SK-N-SH treated with all-trans-retinoic acid at 6 μM for 48 hours (cell line): ENCODE measurements around the gene MAP3K6.

Source experiments
- ATAC-seq: fragments of 200-7000 bp; cut with Tn5 transposase; 3 replicates; pipeline ENCODE4 v1.9.1; 2020; ENCODE audit warnings: mild to moderate bottlenecking, moderate library complexity
- ARNTL ChIP-seq: fragments of 450-650 bp; formaldehyde crosslinking; IDR thresholded peaks from 2 replicates; pipeline ENCODE4 v1.5.0; 2020; ENCODE audit warnings: low read depth, mild to moderate bottlenecking, moderate library complexity, borderline replicate concordance
- BACH2 ChIP-seq: fragments of 250-450 bp; sonication (Bioruptor Pico); IDR thresholded peaks from 2 replicates; pipeline ENCODE4 v1.9.0; 2021; ENCODE audit warnings: mild to moderate bottlenecking, borderline replicate concordance
- CSDC2 ChIP-seq: fragments of 250-450 bp; sonication (Bioruptor Pico); IDR thresholded peaks from 2 replicates; pipeline ENCODE4 v1.5.0; 2020; ENCODE audit warnings: mild to moderate bottlenecking, moderate library complexity
- ESRRG ChIP-seq: fragments of 250-450 bp; sonication (Bioruptor Pico); IDR thresholded peaks from 2 replicates; pipeline ENCODE4 v1.6.1; 2021; ENCODE audit warnings: mild to moderate bottlenecking
- GLIS3 ChIP-seq: fragments of 250-450 bp; sonication (Bioruptor Pico); IDR thresholded peaks from 2 replicates; pipeline ENCODE4 v1.5.0; 2020; ENCODE audit warnings: mild to moderate bottlenecking, moderate library complexity
- ISL1 ChIP-seq: fragments of 250-450 bp; sonication (Bioruptor Pico); IDR thresholded peaks from 2 replicates; pipeline ENCODE4 v2.1.2; 2022; ENCODE audit warnings: mild to moderate bottlenecking, moderate library complexity
- OSR1 ChIP-seq: fragments of 250-450 bp; sonication (Bioruptor Pico); IDR thresholded peaks from 2 replicates; pipeline ENCODE4 v1.8.0; 2022; ENCODE audit warnings: moderate library complexity, mild to moderate bottlenecking, inconsistent platforms
- POU6F1 ChIP-seq: fragments of 250-450 bp; sonication (Bioruptor Pico); IDR thresholded peaks from 2 replicates; pipeline ENCODE4 v1.8.0; 2021; ENCODE audit warnings: low read depth, mild to moderate bottlenecking, moderate library complexity, borderline replicate concordance
- PPARA ChIP-seq: fragments of 250-450 bp; sonication (Bioruptor Pico); IDR thresholded peaks from 2 replicates; pipeline ENCODE4 v1.5.0; 2020; ENCODE audit warnings: mild to moderate bottlenecking, borderline replicate concordance
- RARB ChIP-seq: fragments of 250-450 bp; sonication (Bioruptor Pico); IDR thresholded peaks from 2 replicates; pipeline ENCODE4 v1.8.0; 2021; ENCODE audit warnings: mild to moderate bottlenecking, moderate library complexity
- SNAI2 ChIP-seq: fragments of 250-450 bp; sonication (Bioruptor Pico); IDR thresholded peaks from 2 replicates; pipeline ENCODE4 v1.5.0; 2020; ENCODE audit warnings: mild to moderate bottlenecking, moderate library complexity
- TCF4 ChIP-seq: fragments of 250-450 bp; sonication (Bioruptor Pico); IDR thresholded peaks from 2 replicates; pipeline ENCODE4 v1.8.0; 2021; ENCODE audit warnings: mild to moderate bottlenecking, moderate library complexity, borderline replicate concordance
- TOX ChIP-seq: fragments of 250-450 bp; sonication (Bioruptor Pico); IDR thresholded peaks from 2 replicates; pipeline ENCODE4 v1.8.0; 2021; ENCODE audit warnings: mild to moderate bottlenecking, moderate library complexity, borderline replicate concordance
- ZFP3 ChIP-seq: fragments of 250-450 bp; sonication (Bioruptor Pico); IDR thresholded peaks from 2 replicates; pipeline ENCODE4 v1.5.0; 2020; ENCODE audit warnings: mild to moderate bottlenecking, moderate library complexity
- ZFP30 ChIP-seq: fragments of 450-650 bp; formaldehyde crosslinking; IDR thresholded peaks from 2 replicates; pipeline ENCODE4 v1.5.0; 2022; ENCODE audit warnings: mild to moderate bottlenecking, moderate library complexity
- ZNF565 ChIP-seq: fragments of 450-650 bp; formaldehyde crosslinking; conservative IDR thresholded peaks from 2 replicates; pipeline ENCODE4 v1.5.0; 2020; ENCODE audit warnings: low read depth, mild to moderate bottlenecking, moderate library complexity
- ZNF70 ChIP-seq: fragments of 450-650 bp; formaldehyde crosslinking; IDR thresholded peaks from 2 replicates; pipeline ENCODE4 v1.5.0; 2020; ENCODE audit warnings: mild to moderate bottlenecking, moderate library complexity
- ZNF8 ChIP-seq: fragments of 450-650 bp; formaldehyde crosslinking; IDR thresholded peaks from 2 replicates; pipeline ENCODE4 v1.5.0; 2020; ENCODE audit warnings: mild to moderate bottlenecking, moderate library complexity
- TF ChIP-seq, protein P1 (sequence below): fragments of 250-450 bp; sonication (Bioruptor Pico); IDR thresholded peaks from 2 replicates; pipeline ENCODE4 v1.8.0; 2020; ENCODE audit warnings: mild to moderate bottlenecking, moderate library complexity, borderline replicate concordance
- TF ChIP-seq, protein P2 (sequence below): fragments of 250-450 bp; sonication (Bioruptor Pico); IDR thresholded peaks from 2 replicates; pipeline ENCODE4 v1.5.0; 2020; ENCODE audit warnings: mild to moderate bottlenecking, moderate library complexity
- TF ChIP-seq, protein P3 (sequence below): fragments of 250-450 bp; sonication (Bioruptor Pico); IDR thresholded peaks from 2 replicates; pipeline ENCODE4 v1.5.1; 2020; ENCODE audit warnings: low read depth, mild to moderate bottlenecking, moderate library complexity
- TF ChIP-seq, protein P4 (sequence below): fragments of 250-450 bp; sonication (Bioruptor Pico); IDR thresholded peaks from 2 replicates; pipeline ENCODE4 v1.5.1; 2021; ENCODE audit warnings: mild to moderate bottlenecking, moderate library complexity

Gene MAP3K6

DNA sequence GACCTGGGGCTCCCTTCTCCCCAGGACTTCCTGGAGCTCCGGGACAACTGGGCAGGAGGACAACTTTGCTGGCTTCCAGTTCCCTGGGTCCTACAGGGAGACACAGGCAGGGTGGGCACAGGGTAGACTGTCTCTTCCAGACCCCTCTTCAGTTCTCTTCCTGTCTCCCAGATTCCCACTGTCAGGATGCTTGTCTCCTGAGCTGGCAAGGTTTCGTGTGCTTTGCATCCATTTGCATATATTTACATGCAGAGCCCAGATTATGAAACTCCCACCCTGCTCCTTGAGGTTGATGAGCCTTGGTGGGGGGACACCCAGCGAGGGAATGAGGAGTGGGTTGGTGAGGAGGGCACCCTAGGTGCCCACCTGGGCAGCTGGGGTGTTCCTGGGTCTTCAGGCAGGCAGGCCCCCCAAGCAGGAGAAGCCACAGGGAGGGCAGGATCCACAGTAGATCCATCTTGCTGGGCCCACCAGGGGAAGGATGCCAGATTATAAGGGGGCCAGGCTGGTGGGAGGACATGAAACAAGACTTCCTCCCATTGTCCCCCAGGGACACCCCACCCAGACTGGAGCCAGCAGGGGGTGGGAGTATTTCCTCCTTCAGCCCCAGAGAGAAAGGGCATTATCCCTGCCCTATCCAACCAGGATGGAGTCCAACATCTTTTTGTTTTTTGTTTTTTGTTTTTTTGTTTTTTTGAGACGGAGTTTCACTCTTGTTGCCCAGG, 7.8 kb upstream of the MAP3K6 start, which contains the start of gene FCN3:
Gene FCN3, minus strand, starts transcription at position 463 of the 725 bp plus-strand sequence. Its CDS starts 6 bp downstream, at position 457.
- no peak for ATAC-seq
- TF ChIP-seq ISL1 (CRISPR knock-in tag) (no peak), ZFP3 (no peak), GLIS3 (no peak), TOX (CRISPR knock-in tag) (no peak), SNAI2 (CRISPR knock-in tag) (no peak), ZNF70 (CRISPR knock-in tag) (no peak), ARNTL (CRISPR knock-in tag) (no peak), POU6F1 (no peak), BACH2 (CRISPR knock-in tag) (no peak), RARB (CRISPR knock-in tag) (no peak), PPARA (CRISPR knock-in tag) (no peak), TCF4 (no peak), ZNF565 (no peak), ESRRG (CRISPR knock-in tag) (no peak), ZFP30 (CRISPR knock-in tag) (no peak)
- TF ChIP-seq, protein P1, sequence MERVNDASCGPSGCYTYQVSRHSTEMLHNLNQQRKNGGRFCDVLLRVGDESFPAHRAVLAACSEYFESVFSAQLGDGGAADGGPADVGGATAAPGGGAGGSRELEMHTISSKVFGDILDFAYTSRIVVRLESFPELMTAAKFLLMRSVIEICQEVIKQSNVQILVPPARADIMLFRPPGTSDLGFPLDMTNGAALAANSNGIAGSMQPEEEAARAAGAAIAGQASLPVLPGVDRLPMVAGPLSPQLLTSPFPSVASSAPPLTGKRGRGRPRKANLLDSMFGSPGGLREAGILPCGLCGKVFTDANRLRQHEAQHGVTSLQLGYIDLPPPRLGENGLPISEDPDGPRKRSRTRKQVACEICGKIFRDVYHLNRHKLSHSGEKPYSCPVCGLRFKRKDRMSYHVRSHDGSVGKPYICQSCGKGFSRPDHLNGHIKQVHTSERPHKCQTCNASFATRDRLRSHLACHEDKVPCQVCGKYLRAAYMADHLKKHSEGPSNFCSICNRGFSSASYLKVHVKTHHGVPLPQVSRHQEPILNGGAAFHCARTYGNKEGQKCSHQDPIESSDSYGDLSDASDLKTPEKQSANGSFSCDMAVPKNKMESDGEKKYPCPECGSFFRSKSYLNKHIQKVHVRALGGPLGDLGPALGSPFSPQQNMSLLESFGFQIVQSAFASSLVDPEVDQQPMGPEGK = no peak
- TF ChIP-seq, protein P2, sequence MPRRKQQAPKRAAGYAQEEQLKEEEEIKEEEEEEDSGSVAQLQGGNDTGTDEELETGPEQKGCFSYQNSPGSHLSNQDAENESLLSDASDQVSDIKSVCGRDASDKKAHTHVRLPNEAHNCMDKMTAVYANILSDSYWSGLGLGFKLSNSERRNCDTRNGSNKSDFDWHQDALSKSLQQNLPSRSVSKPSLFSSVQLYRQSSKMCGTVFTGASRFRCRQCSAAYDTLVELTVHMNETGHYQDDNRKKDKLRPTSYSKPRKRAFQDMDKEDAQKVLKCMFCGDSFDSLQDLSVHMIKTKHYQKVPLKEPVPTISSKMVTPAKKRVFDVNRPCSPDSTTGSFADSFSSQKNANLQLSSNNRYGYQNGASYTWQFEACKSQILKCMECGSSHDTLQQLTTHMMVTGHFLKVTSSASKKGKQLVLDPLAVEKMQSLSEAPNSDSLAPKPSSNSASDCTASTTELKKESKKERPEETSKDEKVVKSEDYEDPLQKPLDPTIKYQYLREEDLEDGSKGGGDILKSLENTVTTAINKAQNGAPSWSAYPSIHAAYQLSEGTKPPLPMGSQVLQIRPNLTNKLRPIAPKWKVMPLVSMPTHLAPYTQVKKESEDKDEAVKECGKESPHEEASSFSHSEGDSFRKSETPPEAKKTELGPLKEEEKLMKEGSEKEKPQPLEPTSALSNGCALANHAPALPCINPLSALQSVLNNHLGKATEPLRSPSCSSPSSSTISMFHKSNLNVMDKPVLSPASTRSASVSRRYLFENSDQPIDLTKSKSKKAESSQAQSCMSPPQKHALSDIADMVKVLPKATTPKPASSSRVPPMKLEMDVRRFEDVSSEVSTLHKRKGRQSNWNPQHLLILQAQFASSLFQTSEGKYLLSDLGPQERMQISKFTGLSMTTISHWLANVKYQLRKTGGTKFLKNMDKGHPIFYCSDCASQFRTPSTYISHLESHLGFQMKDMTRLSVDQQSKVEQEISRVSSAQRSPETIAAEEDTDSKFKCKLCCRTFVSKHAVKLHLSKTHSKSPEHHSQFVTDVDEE = no peak
- TF ChIP-seq, protein P3, sequence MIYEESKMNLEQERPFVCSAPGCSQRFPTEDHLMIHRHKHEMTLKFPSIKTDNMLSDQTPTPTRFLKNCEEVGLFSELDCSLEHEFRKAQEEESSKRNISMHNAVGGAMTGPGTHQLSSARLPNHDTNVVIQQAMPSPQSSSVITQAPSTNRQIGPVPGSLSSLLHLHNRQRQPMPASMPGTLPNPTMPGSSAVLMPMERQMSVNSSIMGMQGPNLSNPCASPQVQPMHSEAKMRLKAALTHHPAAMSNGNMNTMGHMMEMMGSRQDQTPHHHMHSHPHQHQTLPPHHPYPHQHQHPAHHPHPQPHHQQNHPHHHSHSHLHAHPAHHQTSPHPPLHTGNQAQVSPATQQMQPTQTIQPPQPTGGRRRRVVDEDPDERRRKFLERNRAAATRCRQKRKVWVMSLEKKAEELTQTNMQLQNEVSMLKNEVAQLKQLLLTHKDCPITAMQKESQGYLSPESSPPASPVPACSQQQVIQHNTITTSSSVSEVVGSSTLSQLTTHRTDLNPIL (CRISPR knock-in tag) = no peak

DNA sequence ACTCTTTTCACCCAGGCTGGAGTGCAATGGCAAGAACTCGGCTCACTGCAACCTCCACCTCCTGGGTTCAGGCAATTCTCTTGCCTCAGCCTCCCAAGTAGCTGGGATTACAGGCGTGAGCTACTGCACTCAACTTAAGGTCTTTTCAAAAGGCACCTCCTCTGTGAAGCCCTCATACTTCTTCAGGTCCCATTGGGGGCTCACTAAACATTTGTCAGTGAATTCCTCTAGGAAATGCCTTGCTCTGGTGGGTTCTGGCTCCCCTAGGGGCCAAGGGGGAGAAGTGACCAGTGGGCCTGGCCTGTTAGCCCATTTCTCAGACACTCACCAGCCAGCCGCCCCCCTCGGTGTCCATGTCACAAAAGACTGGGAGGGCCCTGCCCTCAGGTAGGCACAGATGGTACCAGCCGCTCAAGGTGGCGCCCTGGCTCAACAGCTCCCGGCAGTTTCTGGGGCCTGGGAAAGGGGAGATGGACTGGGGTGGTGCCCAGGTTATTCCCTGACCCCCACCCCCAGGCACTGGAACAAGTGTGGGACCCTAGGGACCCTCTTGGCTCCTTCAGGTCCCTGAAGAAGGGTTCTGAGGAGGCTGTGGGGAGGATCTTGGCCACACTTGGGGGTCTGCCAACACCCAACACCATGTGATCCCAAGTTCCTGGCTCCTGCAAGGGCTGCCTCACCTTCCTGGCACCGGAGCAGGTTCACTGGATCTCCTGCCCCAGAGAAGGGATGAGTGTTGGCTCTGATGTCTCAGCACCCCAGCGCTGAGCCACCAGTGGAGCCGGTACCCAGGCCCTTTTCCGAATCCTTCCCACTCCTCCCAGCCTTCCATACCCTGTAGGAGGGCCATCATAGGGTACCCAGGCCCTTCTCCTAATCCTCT, 6.3 kb upstream of the MAP3K6 start:
- peak; percentile 75 for ATAC-seq
- TF ChIP-seq ARNTL (CRISPR knock-in tag) (no peak), RARB (CRISPR knock-in tag) (no peak), ZNF565 (no peak), ESRRG (CRISPR knock-in tag) (no peak), ZFP30 (CRISPR knock-in tag) (no peak), CSDC2 (CRISPR knock-in tag) (no peak), BACH2 (CRISPR knock-in tag) (no peak), SNAI2 (CRISPR knock-in tag) (no peak), OSR1 (CRISPR knock-in tag) (no peak), ISL1 (CRISPR knock-in tag) (no peak), ZNF8 (no peak), ZNF70 (CRISPR knock-in tag) (no peak)
- TF ChIP-seq, protein P4, sequence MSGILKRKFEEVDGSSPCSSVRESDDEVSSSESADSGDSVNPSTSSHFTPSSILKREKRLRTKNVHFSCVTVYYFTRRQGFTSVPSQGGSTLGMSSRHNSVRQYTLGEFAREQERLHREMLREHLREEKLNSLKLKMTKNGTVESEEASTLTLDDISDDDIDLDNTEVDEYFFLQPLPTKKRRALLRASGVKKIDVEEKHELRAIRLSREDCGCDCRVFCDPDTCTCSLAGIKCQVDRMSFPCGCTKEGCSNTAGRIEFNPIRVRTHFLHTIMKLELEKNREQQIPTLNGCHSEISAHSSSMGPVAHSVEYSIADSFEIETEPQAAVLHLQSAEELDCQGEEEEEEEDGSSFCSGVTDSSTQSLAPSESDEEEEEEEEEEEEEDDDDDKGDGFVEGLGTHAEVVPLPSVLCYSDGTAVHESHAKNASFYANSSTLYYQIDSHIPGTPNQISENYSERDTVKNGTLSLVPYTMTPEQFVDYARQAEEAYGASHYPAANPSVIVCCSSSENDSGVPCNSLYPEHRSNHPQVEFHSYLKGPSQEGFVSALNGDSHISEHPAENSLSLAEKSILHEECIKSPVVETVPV = no peak
- TF ChIP-seq, protein P3 (CRISPR knock-in tag) = no peak
- TF ChIP-seq, all 23 proteins: peak for 0
